GM18498 (cell line): ENCODE data around the gene TAOK1.
A peak's percentile ranks its signal among the peaks of the same experiment; 100 is the strongest.
"Not testable (repeated sequence)": the region's sequence is repeated elsewhere in the genome, so short reads cannot be mapped to it uniquely, and the experiment has no call there.

Experiments used
- ATAC-seq: cut with Tn5 transposase; IDR thresholded peaks from one replicate; pipeline ENCODE4 v1.9.1; 2021; ENCODE audit warnings: mild to moderate bottlenecking, moderate library complexity; ENCODE audit not compliant: unreplicated experiment

TAOK1 gene

DNA sequence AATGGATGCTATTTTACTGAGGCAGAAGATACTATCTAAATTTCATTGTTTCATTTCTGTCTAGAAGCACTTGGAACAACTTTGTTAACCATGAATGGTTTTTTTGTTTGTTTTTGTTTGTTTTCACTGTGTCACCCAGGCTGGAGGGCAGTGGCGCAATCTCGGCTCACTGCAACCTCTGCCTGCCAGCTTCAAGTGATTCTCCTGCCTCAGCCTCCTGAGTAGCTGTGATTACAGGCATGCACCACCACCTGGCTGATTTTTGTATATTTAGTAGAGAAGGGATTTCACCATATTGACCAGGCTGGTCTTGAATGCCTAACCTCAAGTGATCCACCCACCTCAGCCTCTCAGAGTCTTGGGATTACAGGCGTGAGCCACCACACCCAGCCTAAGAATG, 136.2 kb downstream of the TAOK1 start:
- ATAC-seq: no peak

GRCh38 chr17:29533976-29534375, 143.8 kb downstream of the TAOK1 start:
- ATAC-seq: no peak

DNA sequence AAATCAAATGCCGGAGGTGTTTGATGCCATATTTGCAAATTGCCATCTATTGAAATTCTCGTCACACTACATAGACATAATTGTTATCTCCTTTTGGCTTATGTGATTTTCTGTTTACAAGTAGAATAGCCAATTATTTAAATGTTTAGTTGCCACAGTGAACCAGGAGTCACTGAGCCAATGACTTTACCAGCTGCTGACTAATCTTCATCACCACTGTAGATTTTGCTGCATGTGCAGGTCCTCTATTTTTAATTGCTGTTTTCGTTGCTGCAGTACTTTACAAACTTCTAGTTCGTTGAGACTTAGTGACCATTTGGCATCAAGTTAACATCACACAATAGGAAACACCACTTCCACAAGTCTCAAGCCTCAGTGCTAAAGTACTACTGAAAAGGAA, 153.9 kb downstream of the TAOK1 start:
- no peak for ATAC-seq

DNA sequence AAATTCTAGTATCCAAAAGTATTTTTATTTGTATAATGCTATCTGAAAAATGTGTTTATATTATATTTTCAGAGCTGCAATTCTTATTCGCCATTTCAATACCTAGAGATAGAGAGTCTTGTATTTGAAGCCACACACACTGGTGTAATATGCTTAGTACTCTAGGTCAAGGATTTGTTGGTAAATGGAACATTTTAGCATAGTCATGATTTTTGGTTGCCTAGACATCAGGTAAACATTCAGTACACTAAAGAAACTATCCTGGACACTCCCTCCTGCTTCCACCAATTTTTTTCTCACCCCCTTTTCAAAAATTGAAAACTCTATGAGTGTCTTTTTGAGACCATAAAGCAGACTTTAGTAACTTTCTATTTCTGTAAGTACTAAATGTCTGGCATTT, 155.9 kb downstream of the TAOK1 start:
- ATAC-seq: no peak

DNA sequence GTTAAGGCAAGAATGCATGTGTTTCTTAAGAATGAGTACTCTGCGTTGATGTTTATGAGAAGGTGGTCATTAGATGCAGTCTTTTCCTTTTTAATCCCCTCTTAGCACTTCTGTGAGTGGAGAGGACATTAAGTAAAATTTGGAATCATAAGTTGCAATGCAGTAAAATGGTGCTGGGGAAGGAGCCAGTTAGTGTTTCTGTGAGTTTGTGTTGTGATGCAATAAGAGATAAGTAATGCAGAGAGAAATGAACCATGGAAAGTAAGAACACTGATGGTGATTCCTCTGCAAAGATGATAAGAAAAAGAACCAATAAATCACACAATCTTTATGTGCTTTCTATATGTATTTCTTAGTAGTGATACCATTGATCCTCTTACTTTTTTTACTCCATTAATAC, 156.7 kb downstream of the TAOK1 start:
- no peak for ATAC-seq

GRCh38 chr17:29549177-29549923, 159.2 kb downstream of the TAOK1 start:
- peak; percentile 57 for ATAC-seq

- no peak for ATAC-seq
These were observed 165.7 kb downstream of the TAOK1 start for GRCh38 chr17:29555840-29556239.

DNA sequence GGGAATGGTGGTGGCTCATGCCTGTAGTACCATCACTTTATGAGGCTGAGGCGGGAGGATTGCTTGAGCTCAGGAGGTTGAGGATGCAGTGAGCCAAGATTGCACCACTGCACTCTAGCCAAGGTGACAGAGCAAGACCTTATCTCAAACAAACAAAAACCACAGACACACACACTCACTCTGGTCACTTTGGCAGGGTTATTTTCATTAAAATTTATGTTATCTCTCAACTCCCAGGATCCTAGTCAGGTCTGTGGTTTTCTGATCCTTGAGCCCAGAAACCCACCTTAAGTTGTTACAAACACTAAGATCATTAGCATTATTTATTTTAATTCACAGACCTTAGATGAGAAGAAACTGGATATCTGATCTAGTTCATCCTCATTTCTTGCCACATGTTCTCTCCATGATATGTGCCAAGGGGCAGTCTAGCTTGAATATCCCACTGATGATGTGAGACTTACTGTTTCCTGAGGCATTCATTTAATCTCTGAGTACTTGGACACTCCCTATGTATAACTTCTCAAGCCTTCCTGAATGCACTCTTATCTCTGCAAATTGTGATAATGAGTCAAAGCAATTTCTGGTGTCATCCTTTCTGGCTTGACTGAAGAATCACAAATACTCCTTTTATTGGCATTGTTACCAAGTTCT, 167.0 kb downstream of the TAOK1 start:
- no peak for ATAC-seq

GRCh38 chr17:29557739-29558116, 167.6 kb downstream of the TAOK1 start:
- no peak for ATAC-seq

- ATAC-seq: not testable (repeated sequence)
These were observed 168.0 kb downstream of the TAOK1 start for GRCh38 chr17:29558139-29558538.

DNA sequence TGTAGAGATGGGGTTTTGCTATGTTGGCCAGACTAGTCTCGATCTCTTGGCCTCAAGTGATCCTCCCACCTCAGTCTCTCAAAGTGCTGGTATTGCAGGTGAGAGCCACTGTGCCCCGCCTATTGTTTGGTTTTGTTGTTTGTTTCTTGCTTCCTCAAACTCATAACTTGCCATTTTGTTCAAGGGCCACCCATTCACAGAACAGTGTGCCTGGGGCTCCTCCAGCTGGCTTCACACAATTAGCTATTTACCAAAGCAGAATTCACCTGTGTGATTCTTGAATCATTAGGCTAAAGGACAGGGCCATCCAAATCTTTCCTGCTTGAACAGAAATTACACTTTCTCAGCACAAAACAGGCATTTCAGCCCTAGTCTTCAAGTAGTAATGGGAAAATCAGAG, 169.5 kb downstream of the TAOK1 start:
- ATAC-seq: no peak

- no peak for ATAC-seq
These were observed 170.2 kb downstream of the TAOK1 start for GRCh38 chr17:29560316-29560715.

DNA sequence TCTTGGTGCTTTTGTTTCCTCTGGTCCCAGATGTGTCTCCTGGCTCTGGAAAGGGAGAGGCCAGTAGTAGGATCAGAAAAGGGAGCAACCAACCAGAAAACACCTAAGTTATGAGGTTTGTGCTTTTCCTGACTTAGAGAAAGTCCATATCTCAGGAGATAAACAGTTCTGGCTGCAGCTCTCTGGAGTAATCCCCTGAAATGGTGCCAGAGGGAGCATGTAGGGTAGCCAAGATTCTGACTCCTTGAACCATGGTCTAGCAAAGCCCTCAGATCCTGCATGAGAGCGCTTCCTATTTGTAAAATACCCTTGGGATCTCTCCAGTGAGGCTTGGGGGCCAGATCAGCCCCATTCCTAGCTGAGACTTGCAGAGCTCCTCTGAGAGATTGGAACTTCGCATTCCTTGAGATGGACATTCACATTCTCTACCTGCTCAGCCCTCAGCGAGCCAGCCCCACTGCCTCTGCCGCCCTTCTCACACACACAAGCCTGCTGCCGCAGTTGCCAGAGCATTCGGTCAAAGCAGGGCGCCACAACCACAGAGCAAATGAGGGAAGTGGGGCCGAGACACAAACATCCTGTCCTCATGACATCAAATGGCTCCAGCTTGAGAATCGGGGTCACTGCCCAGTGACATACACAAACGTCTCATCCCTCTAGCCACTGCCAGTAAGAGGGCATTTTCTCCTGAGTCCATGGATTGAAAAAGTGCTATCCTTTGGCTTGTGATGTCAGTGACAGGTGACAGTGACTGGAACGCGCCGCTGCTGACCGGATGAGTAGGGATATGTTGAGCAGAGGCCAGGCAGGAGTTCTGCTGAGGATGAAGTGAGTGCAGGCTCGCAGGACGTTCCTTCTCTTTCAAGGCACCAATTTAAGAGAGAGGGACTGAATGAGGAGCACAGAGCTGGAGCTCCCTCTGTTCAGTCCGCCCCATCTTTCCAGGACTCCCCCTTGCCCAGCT, 171.7 kb downstream of the TAOK1 start:
- no peak for ATAC-seq

GRCh38 chr17:29562615-29563014, 172.5 kb downstream of the TAOK1 start:
- ATAC-seq: no peak

DNA sequence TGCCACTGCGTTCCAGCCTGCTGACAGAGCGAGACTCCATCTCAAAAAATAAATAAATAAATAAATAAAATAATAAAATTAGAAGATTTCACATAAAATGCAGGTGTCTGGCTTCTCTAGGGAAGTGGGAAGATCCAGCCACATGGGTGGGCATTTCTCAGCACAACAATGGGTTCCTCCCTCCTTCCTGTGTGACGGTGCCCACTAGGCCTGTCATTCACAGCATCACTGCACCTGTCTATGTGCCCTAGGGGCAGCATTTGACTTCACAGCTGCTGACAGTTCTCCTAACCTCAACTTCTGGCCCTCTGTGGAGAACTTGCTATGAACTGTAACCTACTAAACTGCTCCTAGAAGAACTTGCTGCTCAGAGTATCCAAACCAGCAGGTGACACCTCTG, 173.7 kb downstream of the TAOK1 start:
- no peak for ATAC-seq

GRCh38 chr17:29565643-29566472, 175.7 kb downstream of the TAOK1 start:
- no peak for ATAC-seq

- ATAC-seq: peak; percentile 27
These were observed 176.5 kb downstream of the TAOK1 start, which contains the start of gene ABHD15 for GRCh38 chr17:29566473-29567303. Gene ABHD15, minus strand, starts transcription at chr17:29567037. Its CDS starts 71 bp downstream, at chr17:29566966.

- ATAC-seq: peak; percentile 15
These were observed 177.1 kb downstream of the TAOK1 start for GRCh38 chr17:29567304-29567553.

GRCh38 chr17:29567554-29568330, 177.6 kb downstream of the TAOK1 start:
- peak; percentile 44 for ATAC-seq
